SK-N-SH treated with all-trans-retinoic acid at 6 μM for 48 hours (cell line): Measurements from ENCODE around the gene CTBP2.

Experiments used
- ATAC-seq: fragments of 200-7000 bp; cut with Tn5 transposase; 3 replicates; pipeline ENCODE4 v1.9.1; 2020; ENCODE audit warnings: mild to moderate bottlenecking, moderate library complexity
- ARNTL ChIP-seq: fragments of 450-650 bp; formaldehyde crosslinking; IDR thresholded peaks from 2 replicates; pipeline ENCODE4 v1.5.0; 2020; ENCODE audit warnings: low read depth, mild to moderate bottlenecking, moderate library complexity, borderline replicate concordance
- BACH2 ChIP-seq: fragments of 250-450 bp; sonication (Bioruptor Pico); IDR thresholded peaks from 2 replicates; pipeline ENCODE4 v1.9.0; 2021; ENCODE audit warnings: mild to moderate bottlenecking, borderline replicate concordance
- CSDC2 ChIP-seq: fragments of 250-450 bp; sonication (Bioruptor Pico); IDR thresholded peaks from 2 replicates; pipeline ENCODE4 v1.5.0; 2020; ENCODE audit warnings: mild to moderate bottlenecking, moderate library complexity
- GLIS3 ChIP-seq: fragments of 250-450 bp; sonication (Bioruptor Pico); IDR thresholded peaks from 2 replicates; pipeline ENCODE4 v1.5.0; 2020; ENCODE audit warnings: mild to moderate bottlenecking, moderate library complexity
- ISL1 ChIP-seq: fragments of 250-450 bp; sonication (Bioruptor Pico); IDR thresholded peaks from 2 replicates; pipeline ENCODE4 v2.1.2; 2022; ENCODE audit warnings: mild to moderate bottlenecking, moderate library complexity
- OSR1 ChIP-seq: fragments of 250-450 bp; sonication (Bioruptor Pico); IDR thresholded peaks from 2 replicates; pipeline ENCODE4 v1.8.0; 2022; ENCODE audit warnings: moderate library complexity, mild to moderate bottlenecking, inconsistent platforms
- PPARA ChIP-seq: fragments of 250-450 bp; sonication (Bioruptor Pico); IDR thresholded peaks from 2 replicates; pipeline ENCODE4 v1.5.0; 2020; ENCODE audit warnings: mild to moderate bottlenecking, borderline replicate concordance
- RARB ChIP-seq: fragments of 250-450 bp; sonication (Bioruptor Pico); IDR thresholded peaks from 2 replicates; pipeline ENCODE4 v1.8.0; 2021; ENCODE audit warnings: mild to moderate bottlenecking, moderate library complexity
- SNAI2 ChIP-seq: fragments of 250-450 bp; sonication (Bioruptor Pico); IDR thresholded peaks from 2 replicates; pipeline ENCODE4 v1.5.0; 2020; ENCODE audit warnings: mild to moderate bottlenecking, moderate library complexity
- TCF4 ChIP-seq: fragments of 250-450 bp; sonication (Bioruptor Pico); IDR thresholded peaks from 2 replicates; pipeline ENCODE4 v1.8.0; 2021; ENCODE audit warnings: mild to moderate bottlenecking, moderate library complexity, borderline replicate concordance
- TOX ChIP-seq: fragments of 250-450 bp; sonication (Bioruptor Pico); IDR thresholded peaks from 2 replicates; pipeline ENCODE4 v1.8.0; 2021; ENCODE audit warnings: mild to moderate bottlenecking, moderate library complexity, borderline replicate concordance
- ZC3H10 ChIP-seq: fragments of 250-450 bp; sonication (Bioruptor Pico); IDR thresholded peaks from 2 replicates; pipeline ENCODE4 v1.5.1; 2021; ENCODE audit warnings: mild to moderate bottlenecking, moderate library complexity
- ZFP3 ChIP-seq: fragments of 250-450 bp; sonication (Bioruptor Pico); IDR thresholded peaks from 2 replicates; pipeline ENCODE4 v1.5.0; 2020; ENCODE audit warnings: mild to moderate bottlenecking, moderate library complexity
- ZNF565 ChIP-seq: fragments of 450-650 bp; formaldehyde crosslinking; conservative IDR thresholded peaks from 2 replicates; pipeline ENCODE4 v1.5.0; 2020; ENCODE audit warnings: low read depth, mild to moderate bottlenecking, moderate library complexity
- ZNF8 ChIP-seq: fragments of 450-650 bp; formaldehyde crosslinking; IDR thresholded peaks from 2 replicates; pipeline ENCODE4 v1.5.0; 2020; ENCODE audit warnings: mild to moderate bottlenecking, moderate library complexity
- TF ChIP-seq, protein P1 (sequence below): fragments of 250-450 bp; sonication (Bioruptor Pico); IDR thresholded peaks from 2 replicates; pipeline ENCODE4 v1.5.1; 2021; ENCODE audit warnings: mild to moderate bottlenecking, moderate library complexity
- TF ChIP-seq, protein P2 (sequence below): fragments of 250-450 bp; sonication (Bioruptor Pico); IDR thresholded peaks from 2 replicates; pipeline ENCODE4 v1.8.0; 2021; ENCODE audit warnings: low read depth, mild to moderate bottlenecking, moderate library complexity, borderline replicate concordance
- TF ChIP-seq, protein P3 (sequence below): fragments of 250-450 bp; sonication (Bioruptor Pico); IDR thresholded peaks from 2 replicates; pipeline ENCODE4 v1.5.0; 2020; ENCODE audit warnings: mild to moderate bottlenecking, moderate library complexity
- TF ChIP-seq, protein P4 (sequence below): fragments of 250-450 bp; sonication (Bioruptor Pico); IDR thresholded peaks from 2 replicates; pipeline ENCODE4 v1.8.0; 2020; ENCODE audit warnings: mild to moderate bottlenecking, moderate library complexity, borderline replicate concordance

CTBP2 gene

DNA sequence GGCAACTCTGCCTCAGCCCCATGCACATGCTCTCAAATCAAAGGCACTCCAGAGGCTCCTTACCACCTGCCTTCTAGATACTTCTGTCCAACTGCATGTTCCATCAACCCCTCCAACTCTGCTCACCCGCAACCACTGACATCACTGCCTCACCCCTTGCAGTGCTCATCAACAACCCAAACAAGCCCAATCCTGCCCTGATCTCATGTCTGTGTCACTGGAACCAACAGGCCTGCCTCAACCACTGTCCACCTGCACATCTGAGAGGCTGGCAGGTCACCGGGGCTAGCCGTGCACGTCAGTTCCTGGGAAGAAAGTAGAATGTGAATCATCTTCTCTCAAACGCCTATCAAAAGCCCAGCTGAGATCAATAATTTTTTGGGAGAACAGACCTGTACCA lies 33.3 kb downstream of the CTBP2 start:
- no peak for ATAC-seq
- TF ChIP-seq PPARA (no peak), ZFP3 (CRISPR knock-in tag) (no peak), RARB (no peak), ZNF565 (CRISPR knock-in tag) (no peak), SNAI2 (CRISPR knock-in tag) (no peak), BACH2 (CRISPR knock-in tag) (no peak), ARNTL (CRISPR knock-in tag) (no peak)

DNA sequence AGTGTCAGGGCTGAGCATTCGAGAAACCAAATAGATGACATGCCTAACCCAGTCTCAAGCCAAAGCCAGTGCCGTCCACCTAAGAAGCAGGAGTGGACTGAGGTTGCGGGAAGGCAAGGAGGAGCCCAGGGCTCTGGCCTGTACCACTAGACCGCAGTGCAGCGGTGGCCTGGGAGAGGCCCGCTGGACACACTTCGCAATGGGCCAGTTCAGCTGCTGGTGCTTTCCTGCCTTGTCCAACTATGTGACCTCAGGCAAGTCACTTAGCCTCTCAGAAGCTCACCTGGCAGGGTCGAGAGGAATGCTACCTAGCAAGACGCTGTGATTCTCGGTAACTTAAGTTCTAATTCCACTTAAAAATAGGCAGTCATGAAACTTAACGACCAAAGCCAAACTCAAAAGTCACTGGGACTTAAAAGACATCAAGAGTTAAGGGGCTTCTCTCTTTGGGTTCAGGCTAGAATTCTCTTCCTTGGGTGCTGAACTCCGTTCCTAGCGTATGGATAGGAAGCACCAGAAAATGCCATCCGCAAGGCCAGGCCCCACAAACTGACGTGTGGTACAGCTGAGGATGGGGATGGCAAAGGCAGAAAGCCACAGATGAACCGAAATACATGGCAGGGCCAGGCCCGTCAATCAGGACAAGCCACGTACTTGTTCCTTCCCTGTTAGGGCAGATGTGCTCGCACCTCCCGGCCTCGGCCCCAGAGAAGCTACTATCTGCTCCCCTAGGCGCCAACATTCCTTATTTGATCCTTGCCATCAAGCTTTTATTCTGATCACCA lies 34.2 kb downstream of the CTBP2 start:
- ATAC-seq, result no peak
- TF ChIP-seq ARNTL (CRISPR knock-in tag), result no peak

DNA sequence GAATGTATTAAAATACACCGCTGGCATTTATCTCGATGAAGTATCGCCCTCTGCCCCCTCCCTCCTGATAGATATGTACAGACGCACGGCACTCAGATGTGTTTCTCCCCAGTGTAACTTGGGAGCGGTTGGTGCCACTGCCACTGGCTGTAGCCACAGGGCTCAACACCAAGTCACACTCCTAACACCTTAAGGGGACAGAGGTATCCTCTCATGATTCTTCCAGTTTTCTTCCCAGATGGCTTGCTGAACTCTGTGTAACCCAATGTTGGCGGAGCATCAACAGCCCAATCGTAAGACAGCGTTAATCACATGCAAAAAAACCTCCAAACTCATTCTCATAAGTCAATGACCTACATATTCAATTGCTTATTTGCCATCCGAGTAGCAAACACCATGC lies 35.5 kb downstream of the CTBP2 start:
- ATAC-seq, result no peak
- TF ChIP-seq RARB (no peak), ISL1 (no peak), SNAI2 (CRISPR knock-in tag) (no peak), GLIS3 (no peak), CSDC2 (CRISPR knock-in tag) (no peak), TOX (CRISPR knock-in tag) (no peak), ZC3H10 (CRISPR knock-in tag) (no peak), ZNF565 (CRISPR knock-in tag) (no peak), OSR1 (CRISPR knock-in tag) (no peak), TCF4 (CRISPR knock-in tag) (no peak)
- TF ChIP-seq, protein P1, sequence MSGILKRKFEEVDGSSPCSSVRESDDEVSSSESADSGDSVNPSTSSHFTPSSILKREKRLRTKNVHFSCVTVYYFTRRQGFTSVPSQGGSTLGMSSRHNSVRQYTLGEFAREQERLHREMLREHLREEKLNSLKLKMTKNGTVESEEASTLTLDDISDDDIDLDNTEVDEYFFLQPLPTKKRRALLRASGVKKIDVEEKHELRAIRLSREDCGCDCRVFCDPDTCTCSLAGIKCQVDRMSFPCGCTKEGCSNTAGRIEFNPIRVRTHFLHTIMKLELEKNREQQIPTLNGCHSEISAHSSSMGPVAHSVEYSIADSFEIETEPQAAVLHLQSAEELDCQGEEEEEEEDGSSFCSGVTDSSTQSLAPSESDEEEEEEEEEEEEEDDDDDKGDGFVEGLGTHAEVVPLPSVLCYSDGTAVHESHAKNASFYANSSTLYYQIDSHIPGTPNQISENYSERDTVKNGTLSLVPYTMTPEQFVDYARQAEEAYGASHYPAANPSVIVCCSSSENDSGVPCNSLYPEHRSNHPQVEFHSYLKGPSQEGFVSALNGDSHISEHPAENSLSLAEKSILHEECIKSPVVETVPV (CRISPR knock-in tag), result no peak
- TF ChIP-seq, protein P2, sequence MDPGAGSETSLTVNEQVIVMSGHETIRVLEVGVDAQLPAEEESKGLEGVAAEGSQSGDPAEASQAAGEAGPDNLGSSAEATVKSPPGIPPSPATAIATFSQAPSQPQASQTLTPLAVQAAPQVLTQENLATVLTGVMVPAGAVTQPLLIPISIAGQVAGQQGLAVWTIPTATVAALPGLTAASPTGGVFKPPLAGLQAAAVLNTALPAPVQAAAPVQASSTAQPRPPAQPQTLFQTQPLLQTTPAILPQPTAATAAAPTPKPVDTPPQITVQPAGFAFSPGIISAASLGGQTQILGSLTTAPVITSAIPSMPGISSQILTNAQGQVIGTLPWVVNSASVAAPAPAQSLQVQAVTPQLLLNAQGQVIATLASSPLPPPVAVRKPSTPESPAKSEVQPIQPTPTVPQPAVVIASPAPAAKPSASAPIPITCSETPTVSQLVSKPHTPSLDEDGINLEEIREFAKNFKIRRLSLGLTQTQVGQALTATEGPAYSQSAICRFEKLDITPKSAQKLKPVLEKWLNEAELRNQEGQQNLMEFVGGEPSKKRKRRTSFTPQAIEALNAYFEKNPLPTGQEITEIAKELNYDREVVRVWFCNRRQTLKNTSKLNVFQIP (CRISPR knock-in tag), result no peak
- TF ChIP-seq, protein P3, sequence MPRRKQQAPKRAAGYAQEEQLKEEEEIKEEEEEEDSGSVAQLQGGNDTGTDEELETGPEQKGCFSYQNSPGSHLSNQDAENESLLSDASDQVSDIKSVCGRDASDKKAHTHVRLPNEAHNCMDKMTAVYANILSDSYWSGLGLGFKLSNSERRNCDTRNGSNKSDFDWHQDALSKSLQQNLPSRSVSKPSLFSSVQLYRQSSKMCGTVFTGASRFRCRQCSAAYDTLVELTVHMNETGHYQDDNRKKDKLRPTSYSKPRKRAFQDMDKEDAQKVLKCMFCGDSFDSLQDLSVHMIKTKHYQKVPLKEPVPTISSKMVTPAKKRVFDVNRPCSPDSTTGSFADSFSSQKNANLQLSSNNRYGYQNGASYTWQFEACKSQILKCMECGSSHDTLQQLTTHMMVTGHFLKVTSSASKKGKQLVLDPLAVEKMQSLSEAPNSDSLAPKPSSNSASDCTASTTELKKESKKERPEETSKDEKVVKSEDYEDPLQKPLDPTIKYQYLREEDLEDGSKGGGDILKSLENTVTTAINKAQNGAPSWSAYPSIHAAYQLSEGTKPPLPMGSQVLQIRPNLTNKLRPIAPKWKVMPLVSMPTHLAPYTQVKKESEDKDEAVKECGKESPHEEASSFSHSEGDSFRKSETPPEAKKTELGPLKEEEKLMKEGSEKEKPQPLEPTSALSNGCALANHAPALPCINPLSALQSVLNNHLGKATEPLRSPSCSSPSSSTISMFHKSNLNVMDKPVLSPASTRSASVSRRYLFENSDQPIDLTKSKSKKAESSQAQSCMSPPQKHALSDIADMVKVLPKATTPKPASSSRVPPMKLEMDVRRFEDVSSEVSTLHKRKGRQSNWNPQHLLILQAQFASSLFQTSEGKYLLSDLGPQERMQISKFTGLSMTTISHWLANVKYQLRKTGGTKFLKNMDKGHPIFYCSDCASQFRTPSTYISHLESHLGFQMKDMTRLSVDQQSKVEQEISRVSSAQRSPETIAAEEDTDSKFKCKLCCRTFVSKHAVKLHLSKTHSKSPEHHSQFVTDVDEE (CRISPR knock-in tag), result no peak

DNA sequence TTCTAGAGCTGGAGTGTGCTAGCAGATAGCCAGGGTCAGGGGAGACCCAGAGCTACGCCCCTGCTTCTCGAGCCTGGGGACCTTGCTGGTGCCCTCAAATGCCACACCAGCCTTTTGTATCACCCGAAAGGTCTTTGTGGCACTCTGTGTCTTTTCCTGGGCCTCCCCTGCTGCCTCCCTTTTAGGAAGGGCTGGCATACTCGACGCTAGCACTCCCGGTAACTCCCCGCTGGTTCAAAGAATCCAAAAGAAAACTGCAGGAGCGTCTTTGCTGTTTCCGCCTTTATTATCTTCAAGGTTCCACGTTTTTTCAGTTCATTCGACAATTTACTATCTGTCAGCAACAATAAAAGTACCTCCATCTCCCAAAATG lies 36.3 kb downstream of the CTBP2 start:
- ATAC-seq, result no peak
- TF ChIP-seq, protein P4, sequence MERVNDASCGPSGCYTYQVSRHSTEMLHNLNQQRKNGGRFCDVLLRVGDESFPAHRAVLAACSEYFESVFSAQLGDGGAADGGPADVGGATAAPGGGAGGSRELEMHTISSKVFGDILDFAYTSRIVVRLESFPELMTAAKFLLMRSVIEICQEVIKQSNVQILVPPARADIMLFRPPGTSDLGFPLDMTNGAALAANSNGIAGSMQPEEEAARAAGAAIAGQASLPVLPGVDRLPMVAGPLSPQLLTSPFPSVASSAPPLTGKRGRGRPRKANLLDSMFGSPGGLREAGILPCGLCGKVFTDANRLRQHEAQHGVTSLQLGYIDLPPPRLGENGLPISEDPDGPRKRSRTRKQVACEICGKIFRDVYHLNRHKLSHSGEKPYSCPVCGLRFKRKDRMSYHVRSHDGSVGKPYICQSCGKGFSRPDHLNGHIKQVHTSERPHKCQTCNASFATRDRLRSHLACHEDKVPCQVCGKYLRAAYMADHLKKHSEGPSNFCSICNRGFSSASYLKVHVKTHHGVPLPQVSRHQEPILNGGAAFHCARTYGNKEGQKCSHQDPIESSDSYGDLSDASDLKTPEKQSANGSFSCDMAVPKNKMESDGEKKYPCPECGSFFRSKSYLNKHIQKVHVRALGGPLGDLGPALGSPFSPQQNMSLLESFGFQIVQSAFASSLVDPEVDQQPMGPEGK (CRISPR knock-in tag), result no peak
- TF ChIP-seq ZNF8 (CRISPR knock-in tag) (no peak), TOX (CRISPR knock-in tag) (no peak)
- TF ChIP-seq, protein P1 (CRISPR knock-in tag), result no peak
